OCI-LY7 (cell line): ENCODE results near the gene CDCA7L. TPM values are rescaled to one million over a fixed set of nuclear protein-coding genes. Genes with fewer than 3 reads are reported as not detected.
"Not testable (repeated sequence)": the region's sequence is repeated elsewhere in the genome, so short reads cannot be mapped to it uniquely, and the experiment has no call there.

Source experiments
- BruUV-seq: library from RNA; stranded (reverse); fragments of 400-500 nt; replicated peaks from 2 replicates; lab custom pipeline; 2021; lab: Mats Ljungman, UMichigan
- CTCF ChIA-PET: fragments of 300-600 bp; sonication (Branson Sonifier 250); formaldehyde crosslinking; loops from one replicate; lab custom pipeline; 2022; ENCODE audit warnings: antibody characterized with exemption; ENCODE audit not compliant: unreplicated experiment; lab: Charles Lee
- POLR2A ChIA-PET: fragments of 300-600 bp; sonication (Branson Sonifier 250); formaldehyde crosslinking; loops from one replicate; lab custom pipeline; 2022; ENCODE audit warnings: antibody characterized with exemption; lab: Charles Lee
- DNase-seq: peaks from one replicate; pipeline ENCODE4 v3.0.0-alpha.2; 2015; ENCODE audit warnings: low spot score
- H2AFZ ChIP-seq: fragments of 200-600 bp; sonication (generic), shearing (Covaris generic); 2 replicates; pipeline ENCODE4 v1.6.1; 2014; ENCODE audit warnings: mild to moderate bottlenecking, antibody characterized with exemption, low read length, moderate library complexity
- H3K27ac ChIP-seq: fragments of 200-600 bp; sonication (generic); 2 replicates; pipeline ENCODE4 v1.5.1; 2014; ENCODE audit warnings: mixed run types, low read depth, mild to moderate bottlenecking, moderate library complexity, low read length, inconsistent platforms; ENCODE audit not compliant: poor library complexity, severe bottlenecking
- H3K36me3 ChIP-seq: fragments of 200-600 bp; sonication (generic); 2 replicates; pipeline ENCODE4 v1.6.1; 2014; ENCODE audit warnings: mild to moderate bottlenecking, antibody characterized with exemption, low read length, moderate library complexity, mixed read lengths; ENCODE audit not compliant: insufficient read depth
- H3K4me1 ChIP-seq: fragments of 200-600 bp; sonication (generic); 2 replicates; pipeline ENCODE4 v1.5.1; 2014; ENCODE audit warnings: mild to moderate bottlenecking, low read length; ENCODE audit not compliant: insufficient read depth, poor library complexity, severe bottlenecking
- H3K4me2 ChIP-seq: fragments of 200-600 bp; sonication (generic); 2 replicates; pipeline ENCODE4 v1.6.1; 2014; ENCODE audit warnings: mild to moderate bottlenecking, low read length
- H3K4me3 ChIP-seq: fragments of 200-600 bp; sonication (generic); 2 replicates; pipeline ENCODE4 v1.5.1; 2014; ENCODE audit warnings: mild to moderate bottlenecking, low read depth, low read length; ENCODE audit not compliant: poor library complexity, severe bottlenecking
- H3K79me2 ChIP-seq: fragments of 200-600 bp; sonication (generic); 2 replicates; pipeline ENCODE4 v1.6.1; 2016; ENCODE audit warnings: low read depth, mild to moderate bottlenecking, low read length, moderate library complexity, mixed read lengths; ENCODE audit not compliant: insufficient read depth
- H3K9me2 ChIP-seq: fragments of 200-600 bp; sonication (generic); 2 replicates; pipeline ENCODE4 v1.6.1; 2016; ENCODE audit warnings: mild to moderate bottlenecking, low read length, mixed read lengths; ENCODE audit not compliant: insufficient read depth
- H3K9me3 ChIP-seq: fragments of 200-600 bp; sonication (generic); 2 replicates; pipeline ENCODE4 v1.6.1; 2014; ENCODE audit warnings: mild to moderate bottlenecking, mixed run types, low read length, mixed read lengths
- H4K20me1 ChIP-seq: fragments of 200-600 bp; sonication (generic); 2 replicates; pipeline ENCODE4 v1.6.1; 2014; ENCODE audit warnings: mild to moderate bottlenecking, antibody characterized with exemption, low read length, moderate library complexity, mixed read lengths; ENCODE audit not compliant: insufficient read depth
- EZH2phosphoT487 ChIP-seq: fragments of 200-600 bp; sonication (generic); IDR thresholded peaks from 2 replicates; pipeline ENCODE4 v1.6.1; 2018; ENCODE audit warnings: low read depth, borderline replicate concordance, mild to moderate bottlenecking, mixed run types, antibody characterized with exemption, low read length, moderate library complexity, mixed read lengths
- intact Hi-C: fragments of 100-400 bp; cut with micrococcal nuclease; formaldehyde crosslinking; loops from one replicate; pipeline ENCODE4 v1.10.0; 2022; ENCODE audit not compliant: unreplicated experiment
- total RNA-seq, 2 experiments: library from RNA; depleted of rRNA in 1 of 2; stranded (reverse); fragments of >200 nt in 1 of 2; shearing (Covaris generic) in 1 of 2; gene quantifications; 2 replicates each; pipeline ENCODE4 v1.2.3, GENCODE V29; 2014 to 2022
- TF ChIP-seq, protein P1 (sequence below): fragments of 200-600 bp; sonication (generic); conservative IDR thresholded peaks from 2 replicates; pipeline ENCODE4 v1.5.1; 2014; ENCODE audit warnings: mild to moderate bottlenecking, antibody characterized with exemption, low read length, moderate library complexity, mixed read lengths

CDCA7L gene
- total RNA-seq, 2 experiments from 2014 or later = 155 to 173 TPM

DNA sequence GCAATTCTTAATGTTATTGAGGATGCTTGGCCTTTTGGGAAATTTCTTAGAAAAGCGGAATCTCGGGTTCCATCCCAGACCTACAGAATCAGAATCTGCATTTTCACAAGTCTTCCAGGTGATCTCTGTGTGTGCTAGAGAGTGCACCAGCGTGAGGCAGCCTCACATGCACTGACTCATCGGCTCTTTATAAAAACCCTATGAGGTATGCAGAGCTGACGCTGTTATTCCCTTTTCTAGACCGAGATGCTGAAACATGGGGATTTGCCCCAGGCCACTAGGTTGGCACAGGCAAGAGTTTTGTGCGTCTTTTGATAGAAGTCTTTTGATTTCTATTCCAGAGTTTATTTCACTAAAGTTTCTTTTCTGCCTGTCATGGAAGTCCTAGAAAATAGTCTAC, 61.2 kb downstream of the CDCA7L start:
- BruUV-seq = no TSS peak
- TF ChIP-seq, protein P1, sequence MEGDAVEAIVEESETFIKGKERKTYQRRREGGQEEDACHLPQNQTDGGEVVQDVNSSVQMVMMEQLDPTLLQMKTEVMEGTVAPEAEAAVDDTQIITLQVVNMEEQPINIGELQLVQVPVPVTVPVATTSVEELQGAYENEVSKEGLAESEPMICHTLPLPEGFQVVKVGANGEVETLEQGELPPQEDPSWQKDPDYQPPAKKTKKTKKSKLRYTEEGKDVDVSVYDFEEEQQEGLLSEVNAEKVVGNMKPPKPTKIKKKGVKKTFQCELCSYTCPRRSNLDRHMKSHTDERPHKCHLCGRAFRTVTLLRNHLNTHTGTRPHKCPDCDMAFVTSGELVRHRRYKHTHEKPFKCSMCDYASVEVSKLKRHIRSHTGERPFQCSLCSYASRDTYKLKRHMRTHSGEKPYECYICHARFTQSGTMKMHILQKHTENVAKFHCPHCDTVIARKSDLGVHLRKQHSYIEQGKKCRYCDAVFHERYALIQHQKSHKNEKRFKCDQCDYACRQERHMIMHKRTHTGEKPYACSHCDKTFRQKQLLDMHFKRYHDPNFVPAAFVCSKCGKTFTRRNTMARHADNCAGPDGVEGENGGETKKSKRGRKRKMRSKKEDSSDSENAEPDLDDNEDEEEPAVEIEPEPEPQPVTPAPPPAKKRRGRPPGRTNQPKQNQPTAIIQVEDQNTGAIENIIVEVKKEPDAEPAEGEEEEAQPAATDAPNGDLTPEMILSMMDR = no peak
- TF ChIP-seq EZH2phosphoT487 = no peak
- POLR2A ChIA-PET = no interaction called here
- Histone ChIP-seq H3K9me3 (no peaks in the 10 kb centered on the region), H3K9me2 (no peaks in the 10 kb centered on the region), H3K4me1 (no peaks in the 10 kb centered on the region), H4K20me1 (0 out of 2 replicates have a peak, but pooled peaks cover 3% of the 10 kb centered on the region), H3K36me3 (no peaks in the 10 kb centered on the region), H2AFZ (no peak overlapping the region), H3K27ac (no peak overlapping the region), H3K4me2 (no peak overlapping the region), H3K79me2 (no peaks in the 10 kb centered on the region), H3K4me3 (no peak overlapping the region)
- CTCF ChIA-PET = no interaction called here
- intact Hi-C loops = no loop called here
- no peak for DNase-seq

GRCh38 chr7:21883501-21883900, 62.2 kb downstream of the CDCA7L start:
- H3K9me3 ChIP-seq, H2AFZ ChIP-seq, BruUV-seq, H3K4me1 ChIP-seq, H4K20me1 ChIP-seq, H3K9me2 ChIP-seq, H3K79me2 ChIP-seq, DNase-seq, H3K27ac ChIP-seq, intact Hi-C loops, H3K4me3 ChIP-seq, H3K4me2 ChIP-seq, CTCF ChIA-PET, H3K36me3 ChIP-seq: not testable (repeated sequence)
- POLR2A ChIA-PET = interaction anchor here (0.6 kb wide), 1 partner anchor 35 kb away, joined by 3 read pairs; no protein-coding TSS in a partner anchor

DNA sequence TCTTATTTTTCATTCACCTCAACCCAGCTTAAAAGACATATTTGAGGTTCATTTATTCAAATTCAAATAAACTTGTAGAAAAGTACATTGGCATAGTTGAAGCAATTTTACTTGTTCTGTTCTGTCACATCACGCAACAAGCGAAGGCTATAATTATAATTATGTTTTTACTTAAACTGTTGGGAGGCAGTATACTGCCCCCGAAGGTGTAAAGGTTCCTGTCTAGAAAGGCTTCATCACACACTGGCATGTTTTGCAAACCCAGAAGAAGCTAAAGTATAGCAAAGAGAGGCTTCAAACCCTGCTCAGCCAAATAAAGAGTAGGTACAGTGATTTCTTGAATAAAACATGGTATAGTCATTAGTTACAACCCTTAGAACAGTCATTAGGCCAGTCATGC, 62.6 kb downstream of the CDCA7L start:
- POLR2A ChIA-PET = interaction anchor here (0.6 kb wide), 1 partner anchor 36 kb away, joined by 3 read pairs; no protein-coding TSS in a partner anchor
- no peak overlapping the region for H2AFZ ChIP-seq
- no peak overlapping the region for H3K4me3 ChIP-seq
- TF ChIP-seq, protein P1 = peak; percentile 25; the same call in 1 of the 2 replicates
- TF ChIP-seq EZH2phosphoT487 = no peak
- H3K79me2 ChIP-seq = no peaks in the 10 kb centered on the region
- intact Hi-C loops = no loop called here
- no peak for DNase-seq
- H3K27ac ChIP-seq = no peak overlapping the region
- H3K4me1 ChIP-seq = no peaks in the 10 kb centered on the region
- BruUV-seq = no TSS peak
- H3K36me3 ChIP-seq = 0 out of 2 replicates have a peak, but pooled peaks cover 5% of the 10 kb centered on the region
- no peaks in the 10 kb centered on the region; the same call in 1 of the 2 replicates for H3K9me3 ChIP-seq
- no peaks in the 10 kb centered on the region for H3K9me2 ChIP-seq
- H3K4me2 ChIP-seq = no peak overlapping the region
- CTCF ChIA-PET = no interaction called here
- H4K20me1 ChIP-seq = 0 out of 2 replicates have a peak, but pooled peaks cover 3% of the 10 kb centered on the region
